Parathyroid adenoma (tissue), 2 donors: ENCODE results near the gene SINHCAF.

Experiments
- H2AFZ ChIP-seq: fragments of 300-600 bp; sonication (generic); one replicate; pipeline ENCODE4 v1.7.0; 2017; ENCODE audit warnings: antibody characterized with exemption, mild to moderate bottlenecking
- H3K27ac ChIP-seq: fragments of 300-600 bp; sonication (generic); one replicate; pipeline ENCODE4 v1.7.0; 2017
- H3K27me3 ChIP-seq: fragments of 300-600 bp; sonication (generic); one replicate; pipeline ENCODE4 v1.7.0; 2017; ENCODE audit warnings: low read length; ENCODE audit not compliant: control insufficient read depth, insufficient read depth
- H3K36me3 ChIP-seq: fragments of 300-600 bp; sonication (generic); one replicate; pipeline ENCODE4 v1.7.0; 2017; ENCODE audit warnings: low read length; ENCODE audit not compliant: control insufficient read depth, insufficient read depth
- H3K4me1 ChIP-seq: fragments of 300-600 bp; sonication (generic); one replicate; pipeline ENCODE4 v1.7.0; 2017; ENCODE audit warnings: control low read depth
- H3K4me2 ChIP-seq: fragments of 300-600 bp; sonication (generic); one replicate; pipeline ENCODE4 v1.7.0; 2017; ENCODE audit warnings: low read length
- H3K4me3 ChIP-seq: fragments of 300-600 bp; sonication (generic); one replicate; pipeline ENCODE4 v1.7.0; 2017; ENCODE audit warnings: low read depth, low read length
- H3K79me2 ChIP-seq: fragments of 300-600 bp; sonication (generic); one replicate; pipeline ENCODE4 v1.7.0; 2017; ENCODE audit warnings: control low read depth
- H3K9ac ChIP-seq: fragments of 300-600 bp; sonication (generic); one replicate; pipeline ENCODE4 v1.7.0; 2017; ENCODE audit warnings: mild to moderate bottlenecking
- H3K9me3 ChIP-seq: fragments of 300-600 bp; sonication (generic); one replicate; pipeline ENCODE4 v1.7.0; 2017; ENCODE audit warnings: low read length; ENCODE audit not compliant: control insufficient read depth
- CTCF ChIP-seq: fragments of 300-600 bp; sonication (generic); IDR thresholded peaks from one replicate; pipeline ENCODE4 v1.7.0; 2017; ENCODE audit warnings: antibody characterized with exemption, mild to moderate bottlenecking
- donor health status: primary hyperparathyroidism.

The SINHCAF gene

GRCh38 chr12:31234053-31234840, 91.7 kb downstream of the SINHCAF start:
- H3K9ac ChIP-seq = no peak overlapping the region
- no peaks in the 10 kb centered on the region for H3K79me2 ChIP-seq
- no peak overlapping the region for H3K4me3 ChIP-seq
- H3K4me2 ChIP-seq = no peak overlapping the region
- no peaks in the 10 kb centered on the region for H3K4me1 ChIP-seq
- H3K27me3 ChIP-seq = no peaks in the 10 kb centered on the region
- H2AFZ ChIP-seq = no peak overlapping the region
- H3K36me3 ChIP-seq = no peaks in the 10 kb centered on the region
- TF ChIP-seq CTCF = no peak
- no peaks in the 10 kb centered on the region for H3K9me3 ChIP-seq
- H3K27ac ChIP-seq = no peak overlapping the region

GRCh38 chr12:31233061-31233730, 92.8 kb downstream of the SINHCAF start:
- H3K4me2 ChIP-seq = no peak overlapping the region
- no peak overlapping the region for H2AFZ ChIP-seq
- no peak overlapping the region for H3K27ac ChIP-seq
- H3K79me2 ChIP-seq = no peaks in the 10 kb centered on the region
- no peaks in the 10 kb centered on the region for H3K4me1 ChIP-seq
- no peaks in the 10 kb centered on the region for H3K36me3 ChIP-seq
- no peak overlapping the region for H3K9ac ChIP-seq
- TF ChIP-seq CTCF = no peak
- no peak overlapping the region for H3K4me3 ChIP-seq
- H3K27me3 ChIP-seq = no peaks in the 10 kb centered on the region
- H3K9me3 ChIP-seq = no peaks in the 10 kb centered on the region

- Histone ChIP-seq H3K36me3 (no peaks in the 10 kb centered on the region), H2AFZ (no peak overlapping the region), H3K9me3 (no peaks in the 10 kb centered on the region), H3K4me1 (no peaks in the 10 kb centered on the region), H3K4me2 (no peak overlapping the region), H3K27ac (no peak overlapping the region), H3K79me2 (no peaks in the 10 kb centered on the region), H3K27me3 (no peaks in the 10 kb centered on the region), H3K4me3 (no peak overlapping the region), H3K9ac (no peak overlapping the region)
- no peak for TF ChIP-seq CTCF
Observed at GRCh38 chr12:31232361-31232965, 93.5 kb downstream of the SINHCAF start.

GRCh38 chr12:31231611-31232360, 94.2 kb downstream of the SINHCAF start:
- Histone ChIP-seq H2AFZ (no peak overlapping the region), H3K4me3 (no peak overlapping the region), H3K79me2 (no peaks in the 10 kb centered on the region), H3K36me3 (no peaks in the 10 kb centered on the region), H3K27me3 (no peaks in the 10 kb centered on the region), H3K9ac (no peak overlapping the region), H3K27ac (no peak overlapping the region), H3K4me2 (no peak overlapping the region), H3K4me1 (no peaks in the 10 kb centered on the region), H3K9me3 (no peaks in the 10 kb centered on the region)
- no peak for TF ChIP-seq CTCF
